HPDE6-E6E7 (cell line): ENCODE data around the gene PNMA6E.
A peak's percentile ranks its signal among the peaks of the same experiment; 100 is the strongest.

Experiments
- DNase-seq: peaks from one replicate; pipeline ENCODE4 v3.0.0; 2011; ENCODE audit warnings: missing footprints; ENCODE audit errors: extremely low spot score

Gene PNMA6E

DNA sequence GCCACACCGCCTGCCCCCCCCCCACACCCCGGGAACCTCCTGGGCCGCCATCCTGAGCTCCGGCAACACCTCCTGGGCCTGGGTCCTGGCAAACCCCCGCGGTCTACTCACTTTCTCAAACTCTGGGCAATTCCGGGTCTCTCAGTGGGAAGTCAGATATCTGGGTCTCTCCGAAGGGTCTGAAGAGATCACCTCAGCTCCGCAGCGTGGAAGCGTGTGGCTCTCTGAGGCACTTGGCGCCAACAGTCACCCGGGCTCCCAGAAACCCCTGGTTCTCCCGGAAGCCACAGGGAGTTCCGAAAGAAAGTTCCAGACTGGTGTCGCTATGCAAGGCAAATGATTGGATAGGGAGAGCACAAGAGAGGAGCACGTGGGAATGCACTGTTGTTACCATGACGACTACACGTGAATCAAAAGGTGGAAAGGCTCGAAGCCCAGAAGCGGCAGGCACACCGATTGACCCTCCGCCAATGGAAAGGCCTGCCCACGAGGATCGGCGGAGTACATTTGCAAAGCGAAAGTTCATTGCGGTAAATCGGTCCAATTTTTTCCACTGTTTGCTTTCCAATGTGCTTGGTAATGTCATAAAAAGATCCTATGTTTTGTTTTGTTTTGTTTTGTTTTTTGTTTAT is at the start of gene PNMA6E:
PNMA6E (minus strand) TSS at position 218 of the 632 bp plus-strand sequence. CDS start 2,501 bp downstream, outside the sequence.
- DNase-seq = no peak

DNA sequence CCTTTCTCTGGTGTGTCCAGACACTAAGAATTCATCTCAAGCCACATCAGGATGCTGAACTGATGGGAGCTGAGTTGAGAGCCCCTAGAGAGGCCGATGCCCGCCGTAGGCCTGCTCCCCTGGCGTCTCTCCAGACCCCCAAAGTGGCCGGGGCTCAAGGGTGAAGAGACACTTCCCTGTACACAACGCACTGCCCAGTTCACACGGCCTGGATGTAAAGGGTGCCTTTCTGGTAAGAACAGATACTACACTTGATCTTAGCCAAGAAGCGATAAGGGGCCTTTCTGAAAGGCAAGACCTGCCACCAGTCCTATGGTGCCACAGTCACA is 49.8 kb upstream of the PNMA6E start:
- no peak for DNase-seq

DNA sequence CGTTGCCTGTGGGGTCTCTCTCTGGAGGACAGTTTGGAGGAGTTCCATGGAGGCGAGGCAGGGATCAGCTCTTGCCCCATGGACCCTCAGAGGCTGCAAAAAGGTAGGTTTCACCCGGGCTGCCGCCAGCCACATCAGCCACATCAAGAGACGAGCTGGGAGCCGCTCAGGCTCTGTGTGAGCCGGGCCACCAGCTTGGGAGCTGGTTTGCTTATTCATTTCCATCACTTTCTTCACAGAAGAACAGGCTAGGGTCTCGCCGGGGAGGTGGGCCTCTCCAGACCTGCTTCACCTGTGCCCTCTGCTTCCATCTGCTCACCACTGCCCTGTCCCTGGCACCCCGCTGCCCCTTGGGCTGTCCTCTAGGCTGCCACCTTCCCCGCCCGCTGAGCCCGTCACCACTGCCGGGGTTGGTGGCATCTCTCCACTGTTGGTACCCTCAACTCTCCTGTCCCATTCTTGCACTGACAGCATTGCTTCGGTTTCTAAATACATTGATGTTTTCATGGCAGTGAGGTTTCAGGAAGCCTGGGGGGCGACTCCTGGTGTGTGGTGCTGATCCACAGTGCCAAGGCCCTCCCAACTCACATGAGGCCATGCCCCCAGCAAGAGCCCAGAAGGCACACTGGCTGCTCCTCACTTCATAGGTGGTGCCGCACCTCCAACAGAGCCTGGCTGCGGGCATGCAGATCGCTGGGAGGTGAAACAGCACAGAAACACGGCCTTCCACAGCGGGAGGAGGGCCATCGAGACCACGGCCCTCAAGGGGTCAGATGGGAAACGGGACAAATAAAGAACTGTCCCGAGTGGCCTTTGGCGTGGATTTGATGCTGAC is 49.2 kb upstream of the PNMA6E start:
- DNase-seq = no peak

DNA sequence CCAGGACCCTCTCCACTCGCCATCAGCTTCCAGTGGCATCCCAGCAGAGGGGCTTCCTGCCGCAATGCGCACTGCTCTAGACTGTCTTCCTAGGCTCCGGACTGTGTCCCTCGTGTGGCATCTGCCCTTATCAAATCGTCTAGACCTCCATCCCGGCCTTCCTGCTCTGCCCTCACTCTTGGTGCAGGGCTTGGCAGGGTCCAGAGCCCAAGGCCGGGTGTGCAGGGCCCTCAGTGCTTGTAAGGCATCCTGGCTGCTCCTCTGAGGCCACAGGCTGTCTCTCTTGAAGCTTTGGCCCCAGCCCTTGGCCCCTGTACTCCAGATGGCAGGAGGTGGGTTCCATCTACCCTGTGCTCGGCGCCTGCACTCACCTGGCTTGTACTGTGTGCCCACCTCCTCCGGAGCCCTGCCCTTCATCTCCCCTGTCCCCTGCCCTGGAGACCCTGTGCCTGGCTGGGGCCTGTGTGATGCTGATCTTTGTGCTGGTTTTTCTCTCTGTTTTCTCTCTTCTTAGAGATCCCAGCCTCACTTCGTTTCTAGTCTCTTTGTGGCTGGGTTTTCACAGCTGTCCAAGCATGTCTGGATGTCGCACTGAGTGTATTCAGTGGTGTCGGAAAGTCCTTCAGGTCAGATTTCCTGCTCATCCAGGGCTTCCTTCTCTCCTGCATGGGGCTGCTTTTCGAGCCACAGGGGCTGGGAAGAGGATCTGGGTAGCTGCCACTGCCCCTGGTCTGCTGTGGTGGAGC is 48.4 kb upstream of the PNMA6E start:
- DNase-seq = no peak

DNA sequence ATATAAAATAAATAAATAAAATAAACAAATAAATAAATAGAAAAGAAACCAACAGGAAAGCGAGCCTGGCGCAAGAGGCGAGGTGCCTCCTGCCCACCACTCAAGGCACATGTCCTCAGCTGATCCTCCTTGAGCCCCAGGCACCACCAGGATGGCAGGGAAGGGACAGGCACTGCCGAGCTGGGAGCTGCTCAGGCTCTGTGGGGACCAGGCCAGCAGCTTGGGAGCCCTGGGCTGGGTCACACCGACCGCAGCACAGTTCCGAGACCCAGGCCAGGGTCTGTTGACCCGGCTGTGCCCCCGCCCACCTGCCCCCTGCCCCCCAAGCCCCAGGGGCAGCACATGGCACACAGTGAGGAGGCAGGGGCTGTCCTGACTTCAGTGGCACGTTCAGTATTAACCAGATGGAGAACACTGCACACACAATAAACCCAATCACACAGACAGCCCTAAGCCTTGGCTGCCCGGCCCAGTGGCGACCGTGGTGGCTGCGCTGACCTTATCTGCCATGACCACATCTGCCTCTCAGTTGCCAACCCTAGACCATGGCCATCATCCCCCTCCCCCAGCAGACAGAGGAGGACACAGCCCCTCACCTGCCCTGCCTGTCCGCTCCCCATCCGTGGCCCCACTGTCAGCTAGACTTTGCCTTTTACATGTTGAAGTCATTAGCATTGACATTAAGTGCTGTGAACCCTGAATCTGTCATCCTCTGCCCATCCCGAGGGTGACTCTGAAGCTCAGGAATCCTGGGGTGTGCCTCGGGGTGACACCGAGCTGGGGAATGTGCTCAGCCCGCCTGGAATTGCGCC is 47.6 kb upstream of the PNMA6E start:
- no peak for DNase-seq

DNA sequence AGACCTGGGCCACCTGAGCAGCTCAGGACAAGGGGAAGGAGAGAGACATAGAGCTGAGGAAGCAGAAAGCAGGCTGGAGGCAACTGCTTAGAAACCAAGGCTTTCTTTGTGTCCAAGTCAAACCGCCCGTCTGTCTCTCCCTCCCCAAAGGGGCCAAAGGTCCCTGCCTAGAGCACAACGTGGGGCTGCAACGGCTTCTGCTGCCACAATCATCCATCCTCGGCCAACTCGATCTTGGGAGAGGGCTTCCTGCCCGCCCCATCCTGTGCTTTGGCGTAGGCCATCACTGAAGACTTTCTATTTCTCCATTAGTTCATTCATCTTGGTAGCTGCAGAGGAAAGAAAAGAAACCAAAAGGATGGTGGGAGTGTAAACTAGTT is 46.4 kb upstream of the PNMA6E start:
- no peak for DNase-seq

DNA sequence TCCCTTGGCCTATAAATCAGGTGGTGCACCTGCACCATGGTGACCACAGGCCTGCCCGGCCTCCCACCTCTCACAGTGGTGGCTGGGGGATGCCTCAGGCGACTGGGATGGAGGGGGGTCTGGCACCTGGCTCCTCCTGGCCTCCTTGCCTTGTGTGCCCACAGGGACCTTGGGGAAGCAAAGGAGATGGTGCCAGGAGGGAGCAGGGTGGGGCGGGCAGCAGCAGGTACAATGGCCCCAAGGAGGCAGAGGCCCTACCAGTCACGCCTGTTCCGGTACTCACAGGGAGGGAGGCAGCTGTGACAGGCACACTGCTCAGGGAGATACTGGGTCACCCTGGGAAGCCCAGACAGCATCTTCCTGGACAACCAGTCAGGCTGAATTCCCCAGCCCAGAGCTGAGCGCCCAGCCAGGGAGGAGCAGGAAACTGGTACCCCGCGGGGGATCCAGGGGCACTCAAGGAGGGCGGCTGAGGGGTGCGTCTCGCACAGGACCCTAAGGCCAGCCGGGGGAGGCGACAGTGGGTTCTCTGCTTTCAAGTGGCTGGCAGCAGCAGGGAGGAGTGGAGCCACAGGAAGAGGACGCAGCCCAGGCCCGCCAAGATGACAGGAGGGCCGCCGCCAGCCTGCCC is 45.9 kb upstream of the PNMA6E start:
- DNase-seq = no peak

DNA sequence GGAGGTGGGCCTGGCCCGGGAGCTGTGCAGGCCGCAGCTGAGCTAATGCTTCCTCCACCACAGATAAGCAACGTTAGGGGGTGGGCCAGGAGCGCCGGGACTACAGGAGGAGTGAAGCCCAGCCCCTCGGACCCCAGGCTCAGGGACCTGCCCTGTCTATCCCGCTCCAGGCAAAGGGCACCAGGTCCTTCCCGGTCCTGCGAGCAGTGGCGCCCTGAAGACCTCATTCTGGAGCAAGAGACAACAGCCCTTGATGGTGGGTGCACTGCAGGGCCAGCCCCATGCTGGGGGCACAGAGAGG is 45.4 kb upstream of the PNMA6E start:
- no peak for DNase-seq

DNA sequence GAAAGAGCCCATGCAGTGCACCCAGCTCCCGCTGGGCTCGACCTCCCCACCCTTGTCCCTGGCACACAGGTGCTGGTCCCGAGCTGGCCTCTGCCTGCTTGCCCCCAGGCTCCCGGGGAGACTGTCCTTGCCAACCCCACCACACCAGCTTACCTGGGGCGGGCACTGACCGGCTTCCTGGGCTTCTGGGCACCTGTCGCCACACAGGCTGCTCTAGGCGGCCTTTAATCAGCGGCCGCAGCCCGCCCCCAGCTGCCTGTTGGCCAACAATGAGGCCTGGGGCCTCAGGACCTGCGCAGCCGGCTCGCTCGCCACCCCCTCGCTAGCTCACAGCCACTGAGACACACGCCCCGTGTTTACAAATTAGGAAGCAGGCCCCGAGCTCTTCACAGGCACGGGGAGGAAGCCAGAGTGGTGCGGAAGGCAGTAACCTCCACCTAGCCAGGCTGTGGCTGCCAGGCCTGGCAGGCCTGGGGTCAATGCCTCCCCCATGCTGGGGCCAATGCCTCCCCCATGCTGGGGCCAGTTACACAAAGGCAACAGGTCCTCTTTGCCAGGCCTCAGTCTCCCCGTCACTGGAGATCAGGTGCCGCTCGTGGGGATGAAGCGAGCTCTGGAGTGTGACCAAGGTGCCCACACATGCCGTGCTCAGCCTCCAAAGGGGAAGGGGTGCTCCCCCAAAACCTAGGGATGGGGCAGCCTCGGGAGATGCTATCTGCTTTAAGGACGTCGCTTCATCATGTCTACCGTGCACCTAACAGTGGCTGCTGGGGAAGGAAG is 44.9 kb upstream of the PNMA6E start, which contains the start of gene TREX2:
TREX2 (minus strand) TSS at position 201 of the 780 bp plus-strand sequence. CDS start 626 bp downstream, outside the sequence.
- no peak for DNase-seq

DNA sequence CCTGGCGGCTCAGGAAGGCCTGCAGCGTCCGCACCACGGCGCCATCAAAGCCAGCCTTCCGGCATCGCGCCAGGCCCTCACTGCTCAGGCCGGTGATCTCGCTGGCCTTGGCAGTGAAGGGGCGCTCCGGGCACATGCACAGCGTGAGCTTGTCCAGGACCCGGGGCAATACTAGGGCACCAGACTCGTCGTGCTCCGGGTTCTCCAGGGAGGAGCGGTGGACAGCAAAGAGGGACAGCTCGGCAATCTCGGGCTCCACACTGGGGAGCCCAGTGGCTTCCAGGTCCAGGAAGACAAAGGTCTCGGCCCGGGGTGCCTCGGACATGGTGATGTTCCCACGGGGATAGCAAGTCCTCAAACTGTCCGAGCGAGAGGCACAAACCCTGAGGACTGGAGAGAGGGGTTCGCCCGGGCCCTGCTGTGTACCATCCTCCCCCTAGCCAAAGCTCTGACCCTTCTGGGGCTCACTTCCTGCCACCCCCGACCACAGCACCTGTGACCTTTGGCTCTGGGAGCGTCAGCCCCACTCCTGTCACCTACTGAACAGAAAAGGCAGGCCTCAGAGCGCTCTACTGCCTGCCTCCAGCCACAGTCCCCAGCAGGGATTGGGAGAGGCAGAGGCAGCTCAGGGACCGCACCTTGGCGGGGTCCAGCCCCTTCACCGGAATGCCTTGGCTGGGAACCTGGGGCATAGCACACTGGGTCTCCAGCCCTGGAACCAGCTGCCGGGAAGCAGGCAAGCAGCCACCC is 44.1 kb upstream of the PNMA6E start:
- no peak for DNase-seq

DNA sequence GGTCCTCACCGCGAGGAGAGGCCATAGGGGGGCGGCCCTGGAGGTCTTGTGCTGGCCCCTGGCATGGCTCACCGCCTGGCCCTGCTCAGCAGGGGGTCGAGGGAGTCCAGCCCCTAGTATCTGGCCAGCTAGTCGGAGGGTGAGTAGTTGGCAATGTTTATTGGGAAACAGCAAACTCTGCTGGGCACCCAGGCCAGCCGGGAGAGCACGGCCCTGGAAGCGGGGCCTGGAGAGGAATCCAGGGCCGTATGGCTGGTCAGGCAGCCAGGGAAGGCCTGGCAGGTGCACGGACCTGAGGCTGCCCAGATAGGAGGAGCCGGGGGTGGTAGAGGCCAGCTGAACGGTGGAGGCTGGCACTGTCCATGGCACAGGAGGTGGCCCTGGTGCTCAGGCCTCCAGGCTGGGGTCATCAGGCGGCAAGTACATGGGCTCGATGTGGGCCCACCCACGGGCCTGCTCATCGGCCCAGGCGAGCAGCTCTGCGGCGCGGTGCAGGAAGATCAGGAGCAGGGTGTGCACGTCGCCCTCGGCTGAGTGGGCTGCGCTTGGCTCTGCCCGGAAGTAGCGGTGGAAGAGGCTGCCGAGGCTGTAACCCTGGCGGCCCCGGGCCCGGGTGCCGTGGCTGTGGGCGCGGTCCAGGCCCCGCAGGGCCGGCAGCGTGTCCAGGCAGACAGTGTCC is 43.3 kb upstream of the PNMA6E start:
- DNase-seq = no peak

DNA sequence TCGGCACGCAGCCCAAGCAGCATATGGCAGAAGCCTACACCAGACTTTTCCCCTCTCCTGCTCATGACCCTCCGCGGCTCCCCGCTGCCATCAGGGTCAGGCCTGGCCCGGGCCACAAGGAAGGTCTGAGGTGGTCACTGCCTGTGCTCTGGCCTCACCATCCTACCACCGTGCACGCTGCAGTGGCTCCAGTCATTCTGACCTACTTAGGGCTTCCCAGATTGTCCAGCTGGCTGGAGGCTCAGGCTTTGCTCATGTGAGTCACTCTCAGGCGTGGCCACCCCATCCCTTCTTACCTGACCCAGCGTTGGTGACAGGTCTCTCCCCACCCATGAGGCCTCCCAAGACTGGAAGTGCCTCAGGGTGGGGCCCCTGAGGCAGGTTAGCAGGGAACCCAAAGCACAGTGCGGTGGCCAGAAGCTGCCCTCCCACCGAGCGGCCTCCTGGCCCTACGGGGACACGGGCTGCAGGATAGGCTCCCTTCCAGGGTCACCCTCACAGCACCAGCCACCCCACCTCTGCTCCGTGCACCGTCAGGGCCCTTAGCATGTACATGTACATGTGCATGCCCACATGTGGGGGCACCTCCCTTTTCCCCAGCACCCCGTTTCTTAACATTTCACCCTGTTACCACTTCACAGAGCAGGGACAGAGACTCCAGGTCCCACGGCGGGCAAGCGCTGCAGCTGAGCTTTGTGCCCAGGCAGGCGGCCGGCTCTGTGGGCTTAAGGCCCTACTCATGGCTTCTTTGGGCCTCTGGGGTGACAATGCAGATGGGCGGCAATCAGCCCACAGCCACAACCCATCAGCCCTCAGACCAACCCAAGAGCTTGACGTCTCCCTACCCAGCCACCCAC is 42.6 kb upstream of the PNMA6E start:
- DNase-seq = peak; percentile 55

DNA sequence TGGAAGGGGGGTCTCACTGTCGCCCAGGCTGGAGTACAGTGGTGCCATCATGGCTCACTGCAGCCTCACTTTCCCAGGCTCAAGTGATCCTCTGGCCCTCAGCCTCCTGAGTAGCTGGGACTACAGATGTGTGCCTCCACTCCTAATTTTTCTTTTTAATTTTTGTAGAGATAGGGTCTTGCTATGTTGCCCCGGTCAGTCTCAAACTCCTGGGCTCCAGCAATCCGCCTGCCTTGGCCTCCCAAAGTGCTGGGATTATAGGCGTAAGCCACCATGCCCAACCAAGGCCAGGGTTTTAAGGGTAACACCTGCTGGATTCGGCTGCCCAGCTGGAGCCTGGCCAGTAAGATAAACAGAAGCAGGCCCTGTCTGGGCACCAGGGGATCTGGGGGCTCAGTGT is 41.3 kb upstream of the PNMA6E start:
- DNase-seq = no peak

DNA sequence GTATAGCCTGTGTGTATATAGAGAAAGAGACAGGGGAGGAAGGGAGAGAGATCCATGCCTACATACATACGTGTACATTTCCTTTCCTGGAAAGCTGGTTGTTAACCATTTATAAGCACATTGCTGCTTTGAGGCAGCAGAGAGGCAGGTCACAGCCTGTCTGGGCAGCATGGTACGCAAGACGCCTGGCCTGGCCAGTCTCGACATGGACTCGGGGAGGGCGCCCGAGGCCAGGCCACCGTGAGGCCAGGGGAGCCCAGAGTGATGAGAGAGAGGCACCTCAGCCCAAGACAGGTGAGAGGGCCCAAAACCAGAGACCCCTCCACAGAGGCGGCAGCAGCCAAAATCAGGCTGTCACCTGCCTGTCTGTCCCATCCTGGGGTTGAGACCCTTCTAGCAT is 40.8 kb upstream of the PNMA6E start:
- peak; percentile 87 for DNase-seq

DNA sequence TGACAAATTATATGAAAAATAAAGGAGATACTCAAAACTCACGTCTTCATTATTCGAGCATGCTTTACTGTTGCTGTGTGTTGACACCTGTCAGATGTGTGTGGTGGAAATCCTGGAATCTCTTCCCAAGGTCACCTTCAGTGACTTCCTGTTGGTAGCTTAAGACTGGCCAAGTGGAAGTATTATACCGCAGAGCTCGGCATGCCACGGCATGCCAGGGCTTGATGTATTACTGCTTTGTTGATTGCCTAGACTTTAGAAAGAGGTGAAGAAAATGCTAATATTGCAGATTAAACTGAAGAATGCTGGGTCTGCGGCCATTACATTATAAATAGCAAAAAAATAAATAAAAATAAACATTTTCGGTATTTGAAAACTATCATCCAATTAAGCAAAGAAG is 40.1 kb upstream of the PNMA6E start:
- peak; percentile 60 for DNase-seq

DNA sequence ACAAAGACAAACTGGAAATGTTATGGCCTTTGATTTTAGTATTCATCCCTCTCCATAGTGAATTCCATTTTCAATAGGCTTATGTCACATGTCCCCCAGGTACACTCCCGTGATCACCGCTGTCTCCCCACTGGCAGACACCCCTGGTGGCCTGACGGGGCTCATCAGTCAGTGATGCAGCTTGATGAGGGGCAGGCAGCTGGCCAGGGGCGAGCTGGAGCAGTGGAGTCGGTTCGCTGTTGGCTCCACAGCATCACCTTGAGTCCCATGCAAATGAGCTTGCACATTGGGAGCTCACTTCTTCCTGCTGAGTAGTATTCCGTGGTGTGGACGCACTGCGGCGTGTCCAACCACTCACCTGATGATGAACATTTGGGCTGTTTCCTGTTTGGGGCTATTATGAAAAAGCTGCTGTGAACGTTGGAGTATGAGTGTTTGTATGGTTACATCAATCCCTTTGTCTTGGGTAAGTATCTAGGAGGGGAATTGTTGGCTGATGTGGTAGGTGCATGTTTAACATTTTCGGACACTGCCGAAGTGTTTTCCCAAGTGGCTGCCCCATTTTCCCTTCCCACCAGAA is 39.5 kb upstream of the PNMA6E start:
- DNase-seq = no peak

DNA sequence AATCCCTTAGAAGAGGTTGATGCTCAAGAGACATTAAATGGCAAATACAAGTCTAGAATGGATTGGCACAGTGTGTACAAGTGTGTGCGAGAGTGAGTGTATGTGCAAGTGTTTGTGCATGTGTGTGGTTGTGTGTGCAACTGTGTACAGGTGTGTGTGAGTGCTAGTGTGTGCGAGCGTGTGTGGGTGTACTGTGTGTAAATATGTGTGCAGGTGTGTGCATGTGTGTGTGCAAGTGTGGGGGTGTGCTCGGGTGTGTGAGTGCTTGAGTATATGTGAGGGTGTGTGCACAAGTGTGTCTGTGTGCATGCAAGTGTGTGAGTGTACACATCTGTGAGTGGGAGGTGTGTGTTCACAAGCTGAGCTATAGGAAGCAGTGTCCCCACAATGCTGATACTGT is 38.8 kb upstream of the PNMA6E start:
- DNase-seq = no peak

DNA sequence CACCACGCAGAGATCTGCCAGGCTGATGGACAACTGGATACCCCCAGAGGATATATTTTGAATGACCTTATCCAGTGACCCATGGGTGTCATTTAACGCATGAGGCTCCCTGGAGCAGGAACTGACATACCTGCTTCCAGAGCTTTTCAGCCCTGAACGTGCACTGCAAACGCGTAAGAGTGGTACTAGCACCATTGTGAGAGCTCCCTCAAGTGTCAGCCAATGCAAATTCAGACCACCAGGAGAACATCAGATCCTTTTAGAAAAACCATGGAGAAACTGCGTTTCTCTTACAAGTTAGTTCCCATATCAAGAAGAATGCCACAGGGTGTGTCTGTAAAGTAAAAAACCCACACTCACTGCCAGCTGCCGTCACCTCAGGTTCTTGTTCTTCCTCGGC is 37.4 kb upstream of the PNMA6E start:
- no peak for DNase-seq
